GM21515 (cell line): ENCODE results near the gene CCDC126.
"Not testable (repeated sequence)": the region's sequence is repeated elsewhere in the genome, so short reads cannot be mapped to it uniquely, and the experiment has no call there.

Experiments
- ATAC-seq: cut with Tn5 transposase; IDR thresholded peaks from one replicate; pipeline ENCODE4 v1.9.1; 2021; ENCODE audit not compliant: unreplicated experiment

The CCDC126 gene

DNA sequence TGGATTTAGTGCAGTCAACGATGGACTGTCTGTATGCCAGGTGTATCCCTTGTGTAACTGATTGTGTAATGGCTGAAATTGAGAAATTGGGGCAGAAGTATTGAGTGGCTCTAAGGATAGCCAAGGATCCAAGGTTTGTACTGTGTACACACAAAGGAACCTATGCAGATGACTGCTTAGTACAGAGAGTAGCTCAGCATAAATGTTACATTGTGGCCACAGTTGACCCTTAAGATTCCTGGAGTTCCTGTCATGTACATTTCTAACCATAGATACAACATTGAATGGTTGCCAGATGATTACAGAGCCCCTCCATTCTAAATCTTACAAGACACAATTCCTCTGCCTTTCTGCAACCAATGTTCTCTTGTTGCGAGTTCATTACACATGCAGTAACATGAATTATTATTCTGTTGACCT, 25.3 kb downstream of the CCDC126 start:
- no peak for ATAC-seq

DNA sequence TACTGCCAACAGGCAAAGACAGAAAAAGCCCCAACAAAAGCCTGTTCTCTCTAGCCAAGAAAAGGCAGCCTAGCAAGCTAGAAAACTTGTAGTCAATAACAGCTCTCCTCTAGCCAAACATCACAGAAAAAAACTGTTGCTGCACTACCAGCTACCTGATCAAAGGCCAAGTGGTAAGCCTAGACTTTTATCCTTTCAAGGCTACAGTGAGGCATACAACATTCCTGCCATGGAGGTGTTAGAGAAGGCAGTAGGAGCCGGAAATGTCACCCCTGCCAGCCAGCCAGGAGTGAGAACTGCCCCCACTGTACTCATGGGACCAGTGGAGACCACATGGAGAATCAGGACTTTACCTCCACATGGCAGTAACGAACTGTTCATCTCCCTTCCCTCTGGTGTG, 31.2 kb downstream of the CCDC126 start:
- ATAC-seq: no peak

DNA sequence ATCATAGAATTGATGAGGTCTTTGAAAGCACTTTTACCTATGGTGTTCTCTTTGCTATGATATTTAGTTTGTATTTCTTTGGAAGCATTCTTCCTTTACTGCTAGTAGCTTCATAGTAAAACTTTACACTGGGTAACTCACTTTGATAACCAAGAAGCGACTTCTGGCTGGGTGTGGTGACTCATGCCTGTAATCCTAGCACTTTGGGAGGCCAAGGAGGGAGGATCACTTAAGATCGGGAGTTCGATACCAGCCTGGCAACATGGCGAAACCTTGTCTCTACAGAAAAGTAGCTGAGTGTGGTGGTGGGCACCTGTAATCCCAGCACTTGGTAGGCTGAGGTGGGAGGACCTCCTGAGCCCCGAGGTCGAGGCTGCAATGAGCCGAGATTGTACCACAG, 36.2 kb downstream of the CCDC126 start:
- ATAC-seq: no peak

DNA sequence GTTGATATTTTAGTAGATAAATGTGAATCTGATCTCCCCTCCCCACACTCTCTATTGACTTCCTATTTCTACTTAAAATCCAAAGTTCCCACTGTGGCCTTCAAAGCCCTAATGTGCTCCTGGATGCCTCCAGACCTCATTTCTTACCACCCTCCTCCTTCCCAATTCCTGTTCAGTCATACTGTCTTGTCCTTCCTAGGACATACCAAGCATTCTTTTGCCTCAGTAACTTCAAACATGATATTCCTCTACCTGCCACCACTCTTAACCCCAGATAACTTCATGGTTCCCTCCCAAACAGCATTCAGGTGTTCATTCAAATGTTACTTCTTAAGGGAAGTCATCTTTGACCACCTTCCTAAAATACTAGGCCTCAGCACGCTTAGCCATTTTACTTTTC, 48.6 kb downstream of the CCDC126 start:
- ATAC-seq: no peak

DNA sequence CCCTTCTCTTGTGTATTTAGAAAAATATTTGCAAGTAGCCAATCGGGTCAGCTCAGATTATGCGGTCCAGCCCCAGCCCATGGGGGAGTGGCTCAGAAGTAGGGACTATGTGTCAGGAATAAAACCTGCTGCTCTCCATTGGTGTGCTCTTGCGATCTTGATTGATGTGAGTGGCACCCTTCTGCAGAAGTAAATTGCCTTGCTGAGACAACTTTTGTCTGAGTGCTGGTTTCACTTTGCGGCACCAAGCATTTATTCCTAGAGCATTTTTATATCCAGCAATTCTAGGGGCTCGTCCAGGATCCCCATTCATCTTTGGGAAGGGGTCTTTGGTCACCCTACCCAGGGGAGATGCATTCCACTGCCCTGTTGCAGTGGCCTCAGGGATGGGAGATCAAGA, 56.8 kb downstream of the CCDC126 start:
- ATAC-seq: no peak

DNA sequence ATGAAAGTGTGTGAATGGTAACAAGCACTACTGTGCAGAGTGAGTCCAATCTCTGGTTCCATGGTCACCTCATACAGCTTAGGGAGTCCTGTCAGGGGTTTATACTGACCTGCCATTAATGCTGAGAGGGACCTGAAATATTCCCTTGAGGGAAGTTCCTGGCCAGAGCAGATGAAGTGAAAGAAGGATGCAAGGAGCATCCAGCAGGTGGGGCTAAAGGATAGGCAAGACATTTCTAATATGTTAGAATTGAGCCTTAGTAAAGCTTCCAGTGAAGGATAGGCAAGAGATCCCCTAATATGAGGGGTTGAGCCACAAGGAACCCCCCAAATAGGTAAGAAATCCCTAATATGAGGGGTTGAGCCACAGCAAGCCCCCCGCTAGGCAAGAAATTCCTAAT, 57.3 kb downstream of the CCDC126 start:
- no peak for ATAC-seq

DNA sequence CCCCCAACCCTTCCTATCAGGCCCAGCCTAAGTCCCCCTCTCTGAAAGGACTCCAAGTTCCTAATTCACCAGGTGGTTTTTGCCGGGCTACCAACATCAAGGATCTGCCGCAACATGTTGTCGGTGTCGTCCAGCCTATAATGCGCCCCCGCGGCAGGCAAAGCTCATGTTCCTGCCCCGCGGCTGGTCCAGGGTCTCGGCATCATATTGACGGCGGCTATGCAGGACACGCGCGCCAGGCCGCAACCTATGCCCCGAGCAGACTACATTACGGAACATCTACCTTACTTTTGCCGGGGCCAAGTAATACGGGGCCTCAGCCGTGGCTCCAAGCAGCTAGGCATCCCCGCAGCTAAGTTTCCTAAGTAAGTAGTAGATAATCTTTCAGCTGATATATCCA, 58.3 kb downstream of the CCDC126 start:
- ATAC-seq: no peak

DNA sequence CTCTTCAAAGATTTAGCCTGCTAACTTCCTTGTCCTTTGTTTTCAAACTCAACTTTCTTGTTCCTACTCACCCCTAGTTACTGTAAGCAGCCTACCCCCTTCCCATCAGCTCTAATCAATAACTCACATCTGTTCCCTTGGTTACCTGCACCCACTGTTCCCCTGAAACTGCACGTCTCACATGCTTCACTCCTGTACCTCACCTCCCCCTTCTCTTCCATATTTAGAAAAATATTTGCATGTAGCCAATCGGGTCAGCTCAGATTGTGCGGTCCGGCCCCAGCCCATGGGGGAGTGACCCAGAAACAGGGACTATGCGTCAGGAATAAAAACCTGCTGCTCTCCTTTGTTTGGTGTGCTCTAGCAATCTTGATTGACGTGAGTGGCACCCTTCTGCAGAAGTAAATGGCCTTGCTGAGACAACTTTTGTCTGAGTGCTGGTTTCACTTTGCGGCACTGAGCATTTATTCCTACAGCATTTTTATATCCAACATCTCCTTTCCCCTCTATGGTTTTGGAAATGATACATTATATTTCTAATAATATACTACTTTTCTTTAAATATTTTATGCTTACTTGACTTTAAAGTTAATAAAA, 61.7 kb downstream of the CCDC126 start:
- ATAC-seq: no peak

DNA sequence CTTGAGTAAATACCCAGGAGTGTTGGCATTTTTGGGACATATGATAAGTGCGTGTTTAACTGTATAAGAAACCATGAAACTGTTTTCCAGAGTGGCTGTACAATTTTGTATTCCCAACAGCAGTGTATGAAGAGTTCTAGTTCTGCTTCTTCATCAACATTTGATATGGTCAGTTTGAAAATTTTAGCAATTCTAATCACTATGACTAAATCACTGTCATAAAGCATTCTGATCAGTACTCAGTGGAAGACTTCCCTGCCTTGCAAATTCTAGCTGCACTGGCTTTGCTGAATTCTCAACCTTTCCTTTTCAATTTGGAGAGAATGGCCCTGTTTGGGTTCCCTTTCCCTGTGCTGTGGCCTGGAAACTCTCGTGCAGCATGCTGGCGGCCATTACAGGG, 64.2 kb downstream of the CCDC126 start:
- ATAC-seq: no peak

DNA sequence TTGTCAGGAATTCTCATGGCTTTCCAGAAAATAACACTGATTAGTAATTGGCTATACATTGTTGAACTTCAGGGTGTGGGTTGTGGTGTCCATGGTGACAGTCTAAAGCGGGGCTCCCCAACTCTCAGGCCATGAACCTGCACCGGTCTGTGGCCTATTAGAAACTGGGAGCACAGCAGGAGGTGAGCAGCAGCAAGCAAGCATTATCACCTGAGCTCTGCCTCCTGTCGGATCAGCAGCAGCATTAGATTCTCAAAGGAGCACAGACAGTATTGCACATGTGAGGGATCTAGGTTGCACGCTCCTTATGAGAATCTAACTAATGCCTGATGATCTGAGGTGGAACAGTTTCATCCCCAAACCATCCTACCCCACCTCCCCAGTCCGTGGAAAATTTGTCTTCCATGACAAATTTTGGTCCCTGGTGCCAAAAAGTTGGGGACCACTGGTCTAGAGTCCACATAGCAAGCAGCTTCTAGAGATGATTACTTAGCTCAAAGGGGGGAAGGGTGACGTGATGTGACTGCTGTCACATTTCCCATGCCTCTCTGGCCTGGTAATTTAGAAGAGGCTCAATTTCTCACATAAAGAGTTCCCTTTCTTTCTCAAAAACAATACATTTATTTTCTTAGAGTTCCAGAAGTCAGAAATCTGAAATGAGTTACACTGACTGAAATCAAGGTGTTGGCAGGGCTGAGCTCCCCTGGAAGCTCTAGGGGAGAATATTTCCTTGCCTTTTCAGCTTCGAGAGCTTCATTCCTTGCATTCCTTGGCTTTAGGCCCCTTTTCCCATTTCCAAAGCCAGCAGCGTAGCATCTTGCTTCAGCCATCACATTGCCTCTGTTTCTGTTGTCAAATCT, 65.2 kb downstream of the CCDC126 start:
- ATAC-seq: no peak

DNA sequence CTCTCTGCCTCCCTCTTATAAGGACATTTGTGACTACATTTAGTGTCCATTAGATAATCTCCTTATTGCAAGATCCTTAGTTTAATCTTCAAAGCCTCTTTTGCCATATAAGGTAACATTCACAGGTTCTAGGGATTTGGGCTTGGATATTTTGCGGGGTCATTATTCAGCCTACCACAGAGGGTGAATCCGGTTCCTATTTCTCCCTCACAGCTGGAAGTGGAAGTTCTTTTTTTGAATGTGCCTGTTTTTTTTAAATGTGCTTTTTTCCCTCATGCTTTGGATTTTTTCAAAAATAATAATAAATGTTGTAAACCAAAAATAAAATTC, 65.8 kb downstream of the CCDC126 start:
- ATAC-seq: no peak

DNA sequence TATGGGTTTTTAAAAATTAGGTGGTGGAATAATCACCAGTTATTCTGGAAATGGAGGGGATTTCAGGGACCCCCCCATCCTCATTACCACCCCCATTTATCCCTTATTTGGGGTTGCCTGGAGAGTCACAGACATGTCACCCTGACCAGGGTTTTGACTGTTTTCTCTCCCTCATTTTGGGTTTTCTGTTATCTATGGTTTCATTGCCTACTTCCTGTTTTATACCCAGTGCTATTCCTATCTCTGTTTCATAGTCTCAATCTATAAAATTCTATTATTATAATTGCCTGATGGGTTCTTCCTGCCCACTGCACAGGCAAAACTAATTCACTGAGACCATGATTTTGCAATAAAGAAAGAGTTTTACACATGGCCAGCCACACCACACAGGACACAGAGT, 66.9 kb downstream of the CCDC126 start:
- ATAC-seq: no peak

DNA sequence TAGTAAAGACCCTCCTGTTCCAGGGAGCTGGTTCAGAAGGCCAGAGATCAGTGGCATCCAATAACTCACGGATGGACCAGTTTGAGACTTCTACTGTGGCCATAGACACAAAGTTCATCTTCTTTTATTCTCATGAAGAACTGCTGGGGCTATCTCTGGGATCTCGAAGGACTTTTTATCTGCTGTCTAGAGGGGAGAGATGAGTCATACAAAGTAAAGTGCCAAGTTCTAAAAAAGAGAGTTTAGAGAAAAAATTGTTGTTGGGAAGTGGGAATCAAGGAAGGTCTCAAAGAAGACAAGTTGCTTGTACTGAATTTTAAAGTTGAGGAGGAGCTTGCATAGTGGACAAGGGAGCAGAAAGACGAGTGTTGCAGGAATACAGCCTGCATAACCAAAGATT, 74.9 kb downstream of the CCDC126 start:
- no peak for ATAC-seq

DNA sequence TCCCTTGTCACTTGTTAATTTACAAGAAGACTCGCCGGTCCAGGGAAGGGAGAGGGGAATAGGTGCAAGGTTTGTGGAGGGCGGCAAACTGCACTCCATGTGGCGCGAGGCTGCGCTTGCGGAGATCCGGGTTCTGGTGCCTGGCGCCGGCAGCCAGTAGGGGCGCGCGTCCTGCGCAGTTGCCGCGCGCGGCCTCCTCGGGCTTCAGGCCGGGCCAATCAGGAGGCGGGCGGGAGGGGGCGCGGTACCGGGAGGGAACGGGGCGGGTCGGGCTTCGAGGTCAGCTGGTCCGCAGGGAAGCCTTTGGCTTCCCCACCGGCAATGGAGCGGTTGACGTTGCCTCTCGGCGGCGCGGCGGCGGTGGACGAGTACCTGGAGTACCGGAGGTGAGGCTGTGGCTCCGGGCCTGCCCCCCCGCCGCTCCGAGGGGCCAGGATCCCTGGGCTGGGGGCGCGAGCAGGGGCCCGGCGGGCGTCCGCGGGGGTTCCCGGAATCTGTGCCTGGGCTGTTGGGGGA, 82.8 kb downstream of the CCDC126 start, which contains the start of gene FAM221A:
FAM221A (plus strand) TSS at position 302 of the 516 bp plus-strand sequence; CDS start at position 322, 20 bp downstream.
- ATAC-seq: peak; percentile 99

DNA sequence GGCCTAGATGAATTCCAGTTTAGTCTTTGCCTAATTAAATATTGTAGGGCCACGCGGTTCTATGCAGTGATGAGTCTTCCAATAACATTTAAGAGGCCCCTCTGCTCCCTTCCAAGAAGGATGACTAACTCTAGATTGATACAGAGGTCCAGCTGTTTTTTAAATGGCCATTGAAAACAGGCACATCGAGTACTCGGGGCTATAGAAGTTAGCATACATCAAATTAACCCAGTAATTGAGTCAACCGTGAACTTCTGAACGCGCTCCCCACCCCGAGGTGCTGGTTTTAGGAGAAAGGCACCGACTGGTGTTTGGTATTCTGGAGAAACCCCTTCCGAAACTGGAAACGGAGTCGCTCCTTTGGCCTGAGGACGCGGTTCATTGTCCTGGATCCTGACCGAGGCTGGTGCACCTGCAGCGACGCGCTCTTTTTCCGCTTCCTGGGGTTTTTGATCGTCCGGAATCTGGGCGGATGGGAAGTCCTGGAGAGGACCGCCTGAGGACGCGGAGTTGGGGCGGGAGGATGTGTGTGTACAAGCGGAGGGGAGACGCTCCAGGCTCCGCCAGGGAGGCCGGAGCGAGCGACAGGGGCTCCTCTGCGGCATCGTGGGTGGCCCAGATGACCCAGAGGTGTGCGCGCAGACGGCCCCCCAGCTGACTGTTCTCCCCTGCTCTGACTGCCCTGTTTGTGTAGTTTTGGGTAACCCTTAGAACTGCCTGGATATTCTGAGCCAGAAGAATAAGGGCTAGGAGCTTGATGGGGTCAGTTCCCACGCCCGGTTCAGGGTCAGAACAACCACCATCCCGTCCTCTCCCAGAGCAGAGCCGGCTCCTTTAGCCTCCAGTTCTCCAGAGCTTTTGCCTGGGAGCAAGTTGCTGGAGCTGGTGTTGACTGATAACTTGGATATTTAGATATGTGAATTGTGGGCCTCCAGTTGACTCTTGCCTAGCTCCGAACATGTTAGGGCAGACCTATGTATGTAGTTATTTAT, 83.5 kb downstream of the CCDC126 start:
- peak; percentile 41 for ATAC-seq

DNA sequence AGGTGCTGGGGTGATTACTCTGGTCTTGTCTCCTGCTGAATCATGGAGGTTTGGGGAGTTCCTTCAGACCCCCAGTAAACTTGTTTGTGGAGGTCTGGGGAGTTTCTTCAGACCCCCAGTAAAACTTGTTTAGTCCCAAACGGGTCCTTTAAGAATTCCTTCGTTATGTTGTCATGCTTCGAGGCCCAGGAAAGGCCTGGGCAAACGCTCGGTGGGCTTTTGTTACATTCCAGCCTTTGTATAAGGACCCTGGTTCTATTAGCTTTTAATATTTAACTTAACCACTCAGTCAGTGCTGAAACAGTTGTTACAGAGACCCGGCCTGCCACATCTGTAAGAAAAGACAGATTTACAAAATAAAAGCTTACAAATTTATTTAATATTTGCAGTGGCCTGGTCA, 86.9 kb downstream of the CCDC126 start:
- not testable (repeated sequence) for ATAC-seq

DNA sequence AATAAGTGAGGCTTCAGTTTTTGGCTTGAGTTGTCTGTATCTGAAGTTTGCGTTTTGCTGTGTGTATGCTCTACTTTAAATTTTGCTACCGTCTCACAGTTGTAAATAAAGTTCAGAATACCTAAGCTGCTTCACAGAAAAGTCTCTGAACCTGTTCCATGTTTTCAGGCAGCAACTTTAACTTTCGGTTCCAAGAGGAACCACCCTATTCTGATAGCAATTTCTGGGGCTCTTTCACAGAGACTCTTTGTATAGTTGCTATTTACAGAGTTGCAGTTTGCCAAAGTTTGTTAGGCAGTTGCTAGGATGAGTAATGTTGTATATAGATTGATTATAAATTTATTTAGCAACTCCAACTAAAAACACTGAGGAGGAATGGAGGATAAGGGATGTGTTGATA, 88.5 kb downstream of the CCDC126 start:
- no peak for ATAC-seq

DNA sequence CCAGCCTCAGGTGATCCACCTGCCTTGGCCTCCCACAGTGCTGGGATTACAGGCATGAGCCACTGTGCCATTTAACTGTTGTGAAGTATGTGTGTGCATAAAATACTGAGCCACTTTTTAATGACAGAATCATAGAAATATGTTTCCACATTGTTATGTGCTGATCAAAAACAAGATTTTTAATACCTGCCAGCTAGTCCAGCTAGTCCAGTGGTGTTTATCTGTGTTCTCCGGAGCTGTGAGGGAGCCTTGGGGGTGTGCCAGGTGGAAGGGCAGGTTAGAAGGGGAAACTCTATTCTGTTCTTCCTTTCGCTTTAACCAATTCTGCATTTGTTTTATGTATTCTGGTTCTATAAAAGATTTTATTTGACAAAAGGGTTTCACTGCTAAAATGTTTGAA, 89.8 kb downstream of the CCDC126 start:
- ATAC-seq: no peak

DNA sequence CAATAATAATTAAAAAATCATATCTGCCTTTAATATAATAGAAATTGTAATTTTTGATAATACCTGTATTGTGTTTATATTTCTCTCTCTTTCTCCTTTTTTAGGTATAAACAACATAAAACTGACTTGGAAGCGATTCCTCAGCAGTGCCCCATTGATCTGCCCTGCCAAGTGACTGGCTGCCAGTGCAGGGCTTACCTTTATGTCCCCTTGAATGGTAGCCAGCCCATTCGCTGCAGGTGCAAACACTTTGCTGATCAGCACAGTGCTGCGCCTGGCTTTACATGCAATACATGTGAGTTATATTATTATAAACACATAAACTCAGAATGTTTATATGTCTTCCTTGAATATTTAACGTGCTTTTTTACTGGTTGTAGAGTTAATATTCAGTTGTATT, 92.0 kb downstream of the CCDC126 start:
- no peak for ATAC-seq

DNA sequence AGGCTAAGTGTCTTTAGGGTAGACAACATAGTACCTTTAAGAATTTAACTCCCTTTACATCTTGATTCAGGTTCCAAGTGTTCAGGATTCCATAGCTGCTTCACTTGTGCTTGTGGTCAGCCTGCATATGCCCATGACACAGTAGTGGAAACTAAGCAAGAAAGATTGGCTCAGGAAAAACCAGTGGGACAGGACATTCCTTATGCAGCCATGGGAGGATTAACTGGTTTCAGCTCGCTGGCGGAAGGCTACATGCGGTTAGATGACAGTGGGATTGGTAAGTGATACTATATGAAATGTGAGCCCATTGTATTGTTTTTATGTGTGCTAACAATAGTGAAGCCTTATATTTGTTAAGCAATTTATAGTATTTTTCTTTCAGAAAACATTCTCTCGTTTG, 94.1 kb downstream of the CCDC126 start:
- no peak for ATAC-seq

DNA sequence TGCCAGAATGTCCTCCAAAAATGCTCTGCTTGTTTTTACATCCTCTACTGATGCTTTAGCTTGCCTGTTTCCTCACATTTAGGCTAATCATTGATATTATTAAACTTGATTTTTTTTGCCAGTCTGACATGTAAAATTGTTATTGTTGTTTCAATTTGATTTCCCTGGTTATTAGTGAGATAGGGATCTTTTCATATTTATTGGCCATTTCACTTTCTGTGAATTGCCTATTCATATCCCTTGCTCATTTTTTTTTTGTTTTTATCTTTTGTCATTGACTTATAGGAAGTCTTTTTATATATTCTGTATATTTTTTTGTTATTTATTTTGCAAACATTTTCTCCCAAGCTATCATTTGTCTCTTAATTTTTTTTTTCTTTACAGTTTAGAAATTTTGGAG, 96.0 kb downstream of the CCDC126 start:
- ATAC-seq: no peak
